HepG2 (cell line): ENCODE data around the gene LIPA. TPM values are rescaled to one million over a fixed set of nuclear protein-coding genes. Genes with fewer than 3 reads are reported as not detected.

ENCODE experiments used
- ATAC-seq: fragments of 200-7000 bp; cut with Tn5 transposase; 3 replicates; pipeline ENCODE4 v1.9.1; 2020; ENCODE audit warnings: mild to moderate bottlenecking, moderate library complexity
- BruUV-seq: library from RNA; stranded (reverse); fragments of 400-500 nt; replicated peaks from 2 replicates; lab custom pipeline; 2021; lab: Mats Ljungman, UMichigan
- CTCF ChIA-PET: fragments of 300-600 bp; formaldehyde crosslinking; extraction: SDS; loops from one replicate; lab custom pipeline; 2021; ENCODE audit warnings: low total read pairs, inconsistent platforms, low intra/inter-chr PET ratio; lab: Yijun Ruan, JAX
- POLR2A ChIA-PET: fragments of 350-600 bp; sonication (Branson Sonifier 250); formaldehyde crosslinking; loops from one replicate; lab custom pipeline; 2020; ENCODE audit warnings: antibody characterized with exemption, inconsistent platforms; lab: Yijun Ruan, JAX
- DNase-seq: peaks from one replicate; pipeline ENCODE4 v3.0.0-alpha.2; 2015; ENCODE audit warnings: low spot score
- FAIRE-seq: peaks from 3 replicates; lab custom pipeline; 2011; peaks lifted over from hg19 to GRCh38; lab: Jason Lieb, UNC
- H2AFZ ChIP-seq: one replicate; pipeline ENCODE4 v1.6.1; 2011; ENCODE audit warnings: low read length, inconsistent platforms
- H3K27ac ChIP-seq: fragments of 300-600 bp; 3 replicates; pipeline ENCODE4 v1.8.0; 2011; ENCODE audit warnings: mixed run types, mild to moderate bottlenecking, mixed read lengths, low read length, inconsistent platforms; ENCODE audit not compliant: insufficient read depth; ENCODE audit errors: extremely low read length
- H3K27me3 ChIP-seq, 2 experiments: fragments of 200-600 bp in 1 of 2; 2 replicates in 1 of 2; 3 replicates in 1 of 2; pipeline versions ENCODE4 v1.6.0 to v1.8.0; 2011; ENCODE audit warnings: low read length in 2 of 2, mild to moderate bottlenecking in 2 of 2, moderate library complexity in 2 of 2, inconsistent platforms in 1 of 2; ENCODE audit not compliant: insufficient read depth in 2 of 2, control insufficient read depth in 1 of 2
- H3K36me3 ChIP-seq, 2 experiments: fragments of 200-600 bp in 1 of 2; replicated peaks in 1 of 2; 2 replicates in 1 of 2; 3 replicates in 1 of 2; pipeline versions ENCODE4 v1.5.1 to v1.8.0; 2011; ENCODE audit warnings: low read length in 2 of 2, inconsistent platforms in 1 of 2; ENCODE audit not compliant: insufficient read depth in 2 of 2, control insufficient read depth in 1 of 2
- H3K4me1 ChIP-seq: 2 replicates; pipeline ENCODE4 v1.5.1; 2012; ENCODE audit warnings: low read length, inconsistent platforms; ENCODE audit not compliant: insufficient read depth
- H3K4me2 ChIP-seq: 2 replicates; pipeline ENCODE4 v1.6.0; 2011; ENCODE audit warnings: low read depth, low read length, inconsistent platforms
- H3K4me3 ChIP-seq, 3 experiments: fragments of 200-600 bp in 1 of 3; sonication (generic), shearing (Covaris generic) in 1 of 3; replicated peaks in 1 of 3; 2 replicates each; pipeline ENCODE4 v1.5.1; 2011 to 2016; ENCODE audit warnings: low read length in 3 of 3, inconsistent platforms in 2 of 3, low read depth in 2 of 3, mild to moderate bottlenecking in 2 of 3, control low read depth in 1 of 3, mixed read lengths in 1 of 3; ENCODE audit not compliant: insufficient read depth in 1 of 3
- H3K79me2 ChIP-seq: one replicate; pipeline ENCODE4 v1.6.1; 2011; ENCODE audit warnings: low read length, inconsistent platforms; ENCODE audit not compliant: insufficient read depth
- H3K9ac ChIP-seq: 2 replicates; pipeline ENCODE4 v1.6.0; 2011; ENCODE audit warnings: mild to moderate bottlenecking, low read depth, low read length, inconsistent platforms; ENCODE audit not compliant: insufficient read depth
- H3K9me3 ChIP-seq: 2 replicates; pipeline ENCODE4 v1.5.1; 2012; ENCODE audit warnings: mild to moderate bottlenecking, low read length
- H4K20me1 ChIP-seq: 2 replicates; pipeline ENCODE4 v1.6.0; 2011; ENCODE audit warnings: inconsistent platforms, mild to moderate bottlenecking, low read length, moderate library complexity; ENCODE audit not compliant: insufficient read depth
- ARNTL ChIP-seq: sonication (generic); formaldehyde crosslinking; IDR thresholded peaks from 2 replicates; pipeline ENCODE4 v1.4.0; 2020; ENCODE audit warnings: mild to moderate bottlenecking, missing genetic modification reagents
- SATB2 ChIP-seq: sonication (generic); formaldehyde crosslinking; IDR thresholded peaks from 2 replicates; pipeline ENCODE4 v1.5.0; 2020; ENCODE audit warnings: missing genetic modification reagents
- ZBTB4 ChIP-seq: sonication (generic); formaldehyde crosslinking; IDR thresholded peaks from 2 replicates; pipeline ENCODE4 v1.4.0; 2020; ENCODE audit warnings: missing genetic modification reagents, mild to moderate bottlenecking, borderline replicate concordance
- ZNF138 ChIP-seq: sonication (generic); formaldehyde crosslinking; IDR thresholded peaks from 2 replicates; pipeline ENCODE4 v1.5.0; 2020; ENCODE audit warnings: mild to moderate bottlenecking, low read depth, missing genetic modification reagents
- ZNF276 ChIP-seq: sonication (generic); formaldehyde crosslinking; IDR thresholded peaks from 2 replicates; pipeline ENCODE4 v1.4.0; 2020; ENCODE audit warnings: mild to moderate bottlenecking, low read depth, missing genetic modification reagents
- ZNF530 ChIP-seq: sonication (generic); formaldehyde crosslinking; IDR thresholded peaks from 2 replicates; pipeline ENCODE4 v1.5.0; 2020; ENCODE audit warnings: low read depth, mild to moderate bottlenecking, missing genetic modification reagents
- ZNF879 ChIP-seq: sonication (generic); formaldehyde crosslinking; IDR thresholded peaks from 2 replicates; pipeline ENCODE4 v1.8.1; 2023; ENCODE audit warnings: missing genetic modification reagents
- WGBS: methylation state at CpG from one replicate; pipeline ENCODE4 v1.1.6; 2017; ENCODE audit warnings: low lambda C conversion rate; 5-methylcytosine and 5-hydroxymethylcytosine counted together
- in situ Hi-C: cut with HindIII; loops from 2 replicates; pipeline ENCODE4 v1.10.0; 2017; ENCODE audit warnings: low pct_unique_long_range_greater_than_20kb; ENCODE audit not compliant: extremely low pct_ligation_motif_present
- intact Hi-C: fragments of 100-400 bp; cut with micrococcal nuclease; formaldehyde crosslinking; loops from one replicate; pipeline ENCODE4 v1.10.0; 2022; ENCODE audit not compliant: unreplicated experiment
- polyA plus RNA-seq, 8 experiments: library from polyadenylated mRNA; depleted of rRNA in 3 of 8; stranded (reverse) in 7 of 8; unstranded in 1 of 8; fragments of >200 nt; fragmentation: Illumina TruSeq in 4 of 8; extraction: Trizol in 4 of 8; gene quantifications; 2 replicates each; pipeline versions ENCODE4 v1.2.1 to v1.2.3, GENCODE V29; 2011 to 2016; ENCODE audit warnings: low read depth in 4 of 8, missing spikeins in 1 of 8, mixed read lengths in 1 of 8; ENCODE audit not compliant: insufficient read depth in 1 of 8
- total RNA-seq, 5 experiments: library from RNA; depleted of rRNA; stranded (reverse); fragments of >200 nt; fragmentation: Illumina TruSeq; extraction: Trizol; gene quantifications; 2 replicates each; pipeline ENCODE4 v1.2.3, GENCODE V29; 2016; ENCODE audit warnings: low read depth in 1 of 5

The LIPA gene
- total and polyA plus RNA-seq, 2 of the 13 experiments (the other 11 are each of a cell fraction or from before 2014, with no cell fraction given) = 57.1 to 79.5 TPM

GRCh38 chr10:89228146-89228545, 23.4 kb downstream of the LIPA start:
- in situ Hi-C loops = no loop called here
- intact Hi-C loops = no loop called here
- CTCF ChIA-PET = no interaction called here

More at GRCh38 chr10:89228146-89228545, 23.4 kb downstream of the LIPA start:
- Histone ChIP-seq H3K27ac (no peak overlapping the region), H3K4me3 (no peak overlapping the region), H3K36me3 (peaks cover 2 to 16% of the 10 kb centered on the region in 2 experiments; a peak in 3 of 5 replicates), H2AFZ (no peak overlapping the region), H3K79me2 (no peaks in the 10 kb centered on the region), H3K4me1 (no peaks in the 10 kb centered on the region), H3K9ac (no peak overlapping the region), H3K4me2 (no peak overlapping the region), H3K27me3 (no peaks in the 10 kb centered on the region), H4K20me1 (no peaks in the 10 kb centered on the region), H3K9me3 (no peaks in the 10 kb centered on the region)
- TF ChIP-seq ZNF138 (CRISPR knock-in tag) = no peak
- no peak for TF ChIP-seq ZNF879 (CRISPR knock-in tag)
- TF ChIP-seq ZNF530 (CRISPR knock-in tag) = no peak
- TF ChIP-seq ZBTB4 (CRISPR knock-in tag) = no peak
- no peak for TF ChIP-seq ZNF276 (CRISPR knock-in tag)
- TF ChIP-seq ARNTL = no peak
- no peak for TF ChIP-seq SATB2 (CRISPR knock-in tag)
- ATAC-seq (no peak), FAIRE-seq (no peak), DNase-seq (no peak)
- no TSS peak for BruUV-seq
- WGBS = 98% methylated on average over 3 of the region's 3 CpGs
- POLR2A ChIA-PET = no interaction called here
